Stomach (tissue), 9 donors: Measurements from ENCODE around the gene RPRML. TPM values are rescaled to one million over a fixed set of nuclear protein-coding genes. Genes with fewer than 3 reads are reported as not detected.
A peak's percentile ranks its signal among the peaks of the same experiment; 100 is the strongest.

Source experiments
- DNase-seq, 2 donors: peaks; one replicate each; pipeline versions ENCODE4 v3.0.0 to v3.0.0-alpha.2; 2013 to 2019
- H3K27ac ChIP-seq, 5 donors: fragments of 200-600 bp in 4 of 5; sonication (generic) in 4 of 5; one replicate each; pipeline ENCODE4 v1.5.1; 2013 to 2019; ENCODE audit warnings: mild to moderate bottlenecking in 1 of 5, moderate library complexity in 1 of 5
- H3K27me3 ChIP-seq, 3 donors: fragments of 200-600 bp; sonication (generic); one replicate each; pipeline ENCODE4 v1.5.1; 2017 to 2019; ENCODE audit warnings: mixed run types in 1 of 3
- H3K36me3 ChIP-seq, 4 donors: fragments of 200-600 bp; sonication (generic); 1 replicate in 3 of 4; 2 replicates in 1 of 4; pipeline ENCODE4 v1.5.1; 2016 to 2019
- H3K4me1 ChIP-seq, 4 donors: fragments of 200-600 bp; sonication (generic); one replicate each; pipeline ENCODE4 v1.5.1; 2016 to 2019
- H3K4me3 ChIP-seq, 4 donors: fragments of 200-600 bp; sonication (generic) in 3 of 4; one replicate each; pipeline ENCODE4 v1.5.1; 2016 to 2019; ENCODE audit warnings: mild to moderate bottlenecking in 1 of 4
- H3K9me3 ChIP-seq, 4 donors: fragments of 200-600 bp; sonication (generic); one replicate each; pipeline ENCODE4 v1.5.1; 2016 to 2019
- EP300 ChIP-seq: sonication (generic); formaldehyde crosslinking; IDR thresholded peaks from one replicate; pipeline ENCODE4 v1.6.1; 2017; ENCODE audit warnings: antibody characterized with exemption
- POLR2A ChIP-seq, 4 donors: fragments of 450-650 bp; IDR thresholded peaks; one replicate each; pipeline ENCODE4 v1.6.1; 2016; ENCODE audit warnings: antibody characterized with exemption in 4 of 4, control low read depth in 2 of 4, mild to moderate bottlenecking in 1 of 4, moderate library complexity in 1 of 4
- POLR2AphosphoS5 ChIP-seq, 3 donors: sonication (generic); formaldehyde crosslinking; IDR thresholded peaks; one replicate each; pipeline ENCODE4 v1.6.1; 2016; ENCODE audit warnings: antibody characterized with exemption in 3 of 3
- WGBS, 5 donors: extraction: QIAGEN DNeasy Blood & Tissue Kit in 3 of 5; methylation state at CpG; one replicate each; pipeline versions ENCODE4 v1.1.5 to v1.1.7; 2013 to 2018; 5-methylcytosine and 5-hydroxymethylcytosine counted together
- intact Hi-C: fragments of 100-400 bp; cut with DNase I; formaldehyde crosslinking; loops from one replicate; pipeline ENCODE4 v1.15.1; 2023; ENCODE audit warnings: low total_unique reads
- polyA plus RNA-seq, 3 donors: library from polyadenylated mRNA; stranded (reverse); fragments of 200-250 nt; gene quantifications; one replicate each; pipeline ENCODE4 v1.2.3, GENCODE V29; 2013
- total RNA-seq, 5 donors: library from RNA; depleted of rRNA; stranded (reverse); fragments of >200 nt; gene quantifications; one replicate each; pipeline versions ENCODE4 v1.1.0 to v1.2.3, GENCODE V29; 2014 to 2016
- TF ChIP-seq, protein P1 (sequence below), 7 experiments: fragments of 450-650 bp in 4 of 7; fragments of 200-600 bp in 3 of 7; sonication (generic) in 3 of 7; IDR thresholded peaks; one replicate each; pipeline ENCODE4 v1.5.1; 2016 to 2019; ENCODE audit warnings: antibody characterized with exemption in 7 of 7, control low read depth in 2 of 7, mild to moderate bottlenecking in 1 of 7
- donor health status: healthy with polysubstance abuse.
- donor health status: Bipolar disorder and iron deficiency.
- donor health status: healthy.

Gene RPRML
- total and polyA plus RNA-seq, 8 donors = 0.37 to 2.4 (median 0.40) TPM; not detected in 5

DNA sequence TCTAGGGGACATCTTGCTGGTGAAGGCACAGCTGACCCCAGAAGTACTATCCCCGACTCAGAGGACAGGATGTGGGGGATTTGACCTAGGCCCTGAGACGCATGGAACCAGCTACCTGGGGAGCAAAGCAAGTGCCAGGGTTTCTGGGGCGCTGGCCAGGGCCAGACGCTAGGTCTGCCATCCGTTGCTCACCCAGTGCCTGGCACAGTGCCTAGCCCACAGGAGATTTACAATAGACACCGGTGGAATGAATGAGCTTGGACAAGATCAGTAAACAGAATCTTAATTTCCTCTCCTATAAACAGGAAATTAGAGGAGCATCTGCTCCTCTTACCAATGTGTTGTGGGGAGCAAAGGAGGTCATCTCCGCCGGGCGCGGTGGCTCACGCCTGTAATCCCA lies 5.0 kb downstream of the RPRML start:
- TF ChIP-seq, protein P1, sequence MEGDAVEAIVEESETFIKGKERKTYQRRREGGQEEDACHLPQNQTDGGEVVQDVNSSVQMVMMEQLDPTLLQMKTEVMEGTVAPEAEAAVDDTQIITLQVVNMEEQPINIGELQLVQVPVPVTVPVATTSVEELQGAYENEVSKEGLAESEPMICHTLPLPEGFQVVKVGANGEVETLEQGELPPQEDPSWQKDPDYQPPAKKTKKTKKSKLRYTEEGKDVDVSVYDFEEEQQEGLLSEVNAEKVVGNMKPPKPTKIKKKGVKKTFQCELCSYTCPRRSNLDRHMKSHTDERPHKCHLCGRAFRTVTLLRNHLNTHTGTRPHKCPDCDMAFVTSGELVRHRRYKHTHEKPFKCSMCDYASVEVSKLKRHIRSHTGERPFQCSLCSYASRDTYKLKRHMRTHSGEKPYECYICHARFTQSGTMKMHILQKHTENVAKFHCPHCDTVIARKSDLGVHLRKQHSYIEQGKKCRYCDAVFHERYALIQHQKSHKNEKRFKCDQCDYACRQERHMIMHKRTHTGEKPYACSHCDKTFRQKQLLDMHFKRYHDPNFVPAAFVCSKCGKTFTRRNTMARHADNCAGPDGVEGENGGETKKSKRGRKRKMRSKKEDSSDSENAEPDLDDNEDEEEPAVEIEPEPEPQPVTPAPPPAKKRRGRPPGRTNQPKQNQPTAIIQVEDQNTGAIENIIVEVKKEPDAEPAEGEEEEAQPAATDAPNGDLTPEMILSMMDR (IDR thresholded peaks at IDR 0.05) = no peak
- TF ChIP-seq POLR2A (IDR thresholded peaks at IDR 0.05) (no peak), EP300 (no peak), POLR2AphosphoS5 (IDR thresholded peaks at IDR 0.05) (no peak)
- Histone ChIP-seq H3K27ac (no peak overlapping the region), H3K9me3 (no peaks in the 10 kb centered on the region), H3K36me3 (no peaks in the 10 kb centered on the region), H3K4me1 (peaks cover 16 to 27% (median 20%) of the 10 kb centered on the region in 4 donors), H3K4me3 (no peak overlapping the region), H3K27me3 (peaks cover 4 to 33% (median 26%) of the 10 kb centered on the region in 3 donors)
- no peak for DNase-seq
- WGBS, 5 donors = 54 to 72% (median 67%) methylated on average over 11 of the region's 11 CpGs
- intact Hi-C loops = no loop called here

DNA sequence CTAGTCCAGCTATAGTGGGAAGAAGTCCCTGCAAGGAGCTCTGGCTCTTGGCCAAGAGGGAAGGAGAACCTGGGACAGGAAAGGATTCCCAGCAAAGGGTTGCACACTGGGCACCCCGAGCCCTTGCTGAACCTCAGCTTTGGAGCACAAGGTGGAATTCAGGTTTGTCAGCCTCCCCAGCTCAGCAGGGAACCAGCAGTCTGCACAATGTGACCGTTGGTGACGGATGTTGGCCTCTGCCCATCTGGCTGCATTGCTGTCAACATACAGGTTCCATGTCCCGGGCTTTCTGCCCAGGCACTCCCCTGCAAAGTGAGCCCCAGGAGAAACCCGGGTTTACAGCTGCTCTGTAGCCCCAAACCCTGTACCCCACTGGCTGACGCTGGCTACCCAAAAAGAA lies 6.7 kb downstream of the RPRML start:
- H3K4me1 ChIP-seq = peaks cover 0 to 10% (median 7%) of the 10 kb centered on the region in 4 donors
- TF ChIP-seq EP300 (no peak), POLR2AphosphoS5 (IDR thresholded peaks at IDR 0.05) (no peak), POLR2A (IDR thresholded peaks at IDR 0.05) (no peak)
- TF ChIP-seq, protein P1 (IDR thresholded peaks at IDR 0.05) = no peak
- peak in 1 of 2 donors; percentile 81 for DNase-seq
- peaks cover 0 to 8% (median 7%) of the 10 kb centered on the region in 4 donors for H3K36me3 ChIP-seq
- intact Hi-C loops = no loop called here
- peaks cover 0 to 16% (median 8%) of the 10 kb centered on the region in 3 donors for H3K27me3 ChIP-seq
- 27 to 38% (median 37%) methylated on average over 6 of the region's 6 CpGs for WGBS, 5 donors
- no peaks in the 10 kb centered on the region for H3K9me3 ChIP-seq
- H3K4me3 ChIP-seq = no peak overlapping the region
- H3K27ac ChIP-seq = no peak overlapping the region

DNA sequence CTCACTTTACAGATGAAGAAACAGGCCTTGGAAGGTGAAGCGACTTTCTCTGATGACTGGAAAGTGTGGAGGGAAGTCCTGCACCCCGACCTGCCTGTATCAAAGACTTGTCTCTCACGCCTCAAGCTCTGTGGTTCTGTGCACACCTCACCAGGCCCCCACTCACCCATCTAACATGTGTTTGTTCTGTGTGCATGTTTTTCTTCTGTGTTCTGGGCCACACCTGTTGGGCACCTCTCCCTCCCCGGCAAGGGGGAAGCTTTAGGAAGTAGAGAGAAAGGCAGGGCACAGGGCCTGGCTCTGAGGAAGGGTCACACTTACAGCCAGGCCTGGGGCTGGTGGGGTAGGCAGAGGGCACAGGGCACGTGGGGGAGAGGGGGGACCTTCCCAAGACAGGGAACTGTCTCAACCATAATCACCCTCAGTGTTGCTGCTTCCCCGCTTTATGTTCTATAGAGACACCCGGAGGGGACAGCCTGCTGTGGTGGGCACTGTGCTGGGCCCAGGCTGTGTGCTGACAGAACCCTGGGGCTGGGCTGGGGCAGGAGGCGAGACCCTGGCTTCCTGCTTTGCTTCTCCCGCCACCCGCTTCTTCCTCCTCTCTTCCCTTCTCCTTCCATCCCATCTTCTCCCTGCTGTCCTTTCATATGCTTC lies 7.3 kb downstream of the RPRML start:
- Histone ChIP-seq H3K4me3 (no peak overlapping the region), H3K27me3 (peaks cover 0 to 10% (median 2%) of the 10 kb centered on the region in 3 donors), H3K36me3 (peaks cover 0 to 12% (median 10%) of the 10 kb centered on the region in 4 donors), H3K4me1 (peaks cover 0 to 10% (median 7%) of the 10 kb centered on the region in 4 donors), H3K27ac (no peak overlapping the region), H3K9me3 (no peaks in the 10 kb centered on the region)
- TF ChIP-seq POLR2A (IDR thresholded peaks at IDR 0.05) (no peak), POLR2AphosphoS5 (IDR thresholded peaks at IDR 0.05) (no peak), EP300 (no peak)
- TF ChIP-seq, protein P1 (IDR thresholded peaks at IDR 0.05) = no peak
- intact Hi-C loops = no loop called here
- 73 to 78% (median 76%) methylated on average over 10 of the region's 10 CpGs for WGBS, 5 donors
- DNase-seq = no peak

GRCh38 chr17:46968896-46969295 lies 10.2 kb downstream of the RPRML start:
- intact Hi-C loops = no loop called here
- Histone ChIP-seq H3K27ac (no peak overlapping the region), H3K9me3 (no peaks in the 10 kb centered on the region), H3K4me3 (no peak overlapping the region), H3K27me3 (no peaks in the 10 kb centered on the region), H3K4me1 (peaks cover 0 to 10% (median 7%) of the 10 kb centered on the region in 4 donors), H3K36me3 (peaks cover 0 to 13% (median 10%) of the 10 kb centered on the region in 4 donors)
- no peak for DNase-seq
- TF ChIP-seq POLR2A (IDR thresholded peaks at IDR 0.05) (no peak), POLR2AphosphoS5 (IDR thresholded peaks at IDR 0.05) (no peak)
- TF ChIP-seq, protein P1 (IDR thresholded peaks at IDR 0.05) = no peak
- 91 to 96% (median 93%) methylated on average over 8 of the region's 8 CpGs for WGBS, 5 donors
